Uterus (tissue), 4 donors: ENCODE measurements around the gene MYCBPAP. TPM values are rescaled to one million over a fixed set of nuclear protein-coding genes. Genes with fewer than 3 reads are reported as not detected.
A peak's percentile ranks its signal among the peaks of the same experiment; 100 is the strongest.

Source experiments
- DNase-seq, 2 donors: peaks; one replicate each; pipeline ENCODE4 v3.0.0-alpha.2; 2019 to 2020
- H3K27ac ChIP-seq, 2 donors: fragments of 200-600 bp; sonication (generic); 1 replicate in 1 of 2; 2 replicates in 1 of 2; pipeline ENCODE4 v1.5.1; 2016 to 2018
- H3K27me3 ChIP-seq, 2 donors: fragments of 200-600 bp; sonication (generic); one replicate each; pipeline ENCODE4 v1.5.1; 2018 to 2019; ENCODE audit warnings: control low read depth in 1 of 2
- H3K36me3 ChIP-seq, 2 donors: fragments of 200-600 bp; sonication (generic); one replicate each; pipeline ENCODE4 v1.5.1; 2019; ENCODE audit warnings: control low read depth in 1 of 2
- H3K4me1 ChIP-seq, 2 donors: fragments of 200-600 bp; sonication (generic); one replicate each; pipeline ENCODE4 v1.5.1; 2018 to 2019; ENCODE audit warnings: control low read depth in 1 of 2
- H3K4me3 ChIP-seq, 2 donors: fragments of 200-600 bp; sonication (generic); 1 replicate in 1 of 2; 2 replicates in 1 of 2; pipeline ENCODE4 v1.5.1; 2018 to 2019; ENCODE audit warnings: mild to moderate bottlenecking in 1 of 2
- H3K9me3 ChIP-seq, 2 donors: fragments of 200-600 bp; sonication (generic); one replicate each; pipeline ENCODE4 v1.5.1; 2019; ENCODE audit warnings: control low read depth in 1 of 2
- POLR2A ChIP-seq, 2 donors: fragments of 450-650 bp; IDR thresholded peaks; one replicate each; pipeline ENCODE4 v1.6.1; 2016; ENCODE audit warnings: antibody characterized with exemption in 2 of 2, mild to moderate bottlenecking in 1 of 2, moderate library complexity in 1 of 2
- intact Hi-C: fragments of 100-400 bp; cut with DNase I; formaldehyde crosslinking; loops from one replicate; pipeline ENCODE4 v1.15.1; 2023; ENCODE audit warnings: low total_unique reads
- total RNA-seq, 4 donors: library from RNA; depleted of rRNA in 3 of 4; stranded (reverse); fragments of >200 nt in 3 of 4; gene quantifications; one replicate each; pipeline versions ENCODE4 v1.1.0 to v1.2.4, GENCODE V29; 2014 to 2023
- TF ChIP-seq, protein P1 (sequence below), 4 experiments: fragments of 200-600 bp in 2 of 4; fragments of 450-650 bp in 2 of 4; sonication (generic) in 2 of 4; IDR thresholded peaks; one replicate each; pipeline ENCODE4 v1.5.1; 2016 to 2019; ENCODE audit warnings: antibody characterized with exemption in 4 of 4, mild to moderate bottlenecking in 2 of 4, moderate library complexity in 1 of 4
- donor health status: DM: yes; HTN: yes; CAD: no.

MYCBPAP gene
- total RNA-seq, 4 donors from 2014 or later: 2.7 to 11.5 (median 5.1) TPM

DNA sequence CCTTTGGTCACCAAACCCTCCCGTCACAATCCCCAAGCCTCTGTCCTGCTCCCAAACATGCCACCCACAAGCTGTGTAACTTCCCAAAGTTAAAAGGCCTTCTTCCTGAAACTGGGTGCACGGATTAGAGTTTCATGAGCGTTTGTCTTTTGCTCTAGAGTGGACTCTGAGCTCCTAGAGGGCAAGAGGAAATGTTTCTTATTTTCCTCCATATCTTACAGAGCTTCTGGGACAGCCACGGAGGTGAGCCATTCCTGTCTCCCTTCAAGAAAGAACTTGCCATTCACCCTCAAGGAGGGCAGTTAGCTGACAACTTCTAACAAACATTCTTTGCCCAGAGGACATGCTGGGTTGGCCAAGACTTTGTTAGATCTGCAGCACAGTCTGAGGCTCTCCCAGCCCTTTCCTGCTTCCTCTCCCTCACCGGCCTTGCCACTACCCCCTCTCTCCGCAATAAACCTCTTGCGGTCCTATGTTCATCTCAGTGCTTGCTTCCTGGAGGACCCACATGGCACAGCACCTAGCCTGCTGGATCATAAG lies 2.6 kb upstream of the MYCBPAP start:
- no peak for DNase-seq
- no peak for TF ChIP-seq POLR2A (IDR thresholded peaks at IDR 0.05)
- TF ChIP-seq, protein P1, sequence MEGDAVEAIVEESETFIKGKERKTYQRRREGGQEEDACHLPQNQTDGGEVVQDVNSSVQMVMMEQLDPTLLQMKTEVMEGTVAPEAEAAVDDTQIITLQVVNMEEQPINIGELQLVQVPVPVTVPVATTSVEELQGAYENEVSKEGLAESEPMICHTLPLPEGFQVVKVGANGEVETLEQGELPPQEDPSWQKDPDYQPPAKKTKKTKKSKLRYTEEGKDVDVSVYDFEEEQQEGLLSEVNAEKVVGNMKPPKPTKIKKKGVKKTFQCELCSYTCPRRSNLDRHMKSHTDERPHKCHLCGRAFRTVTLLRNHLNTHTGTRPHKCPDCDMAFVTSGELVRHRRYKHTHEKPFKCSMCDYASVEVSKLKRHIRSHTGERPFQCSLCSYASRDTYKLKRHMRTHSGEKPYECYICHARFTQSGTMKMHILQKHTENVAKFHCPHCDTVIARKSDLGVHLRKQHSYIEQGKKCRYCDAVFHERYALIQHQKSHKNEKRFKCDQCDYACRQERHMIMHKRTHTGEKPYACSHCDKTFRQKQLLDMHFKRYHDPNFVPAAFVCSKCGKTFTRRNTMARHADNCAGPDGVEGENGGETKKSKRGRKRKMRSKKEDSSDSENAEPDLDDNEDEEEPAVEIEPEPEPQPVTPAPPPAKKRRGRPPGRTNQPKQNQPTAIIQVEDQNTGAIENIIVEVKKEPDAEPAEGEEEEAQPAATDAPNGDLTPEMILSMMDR (IDR thresholded peaks at IDR 0.05): no peak
- no peaks in the 10 kb centered on the region for H3K27me3 ChIP-seq
- no peak overlapping the region for H3K4me3 ChIP-seq
- H3K4me1 ChIP-seq: no peaks in the 10 kb centered on the region
- H3K9me3 ChIP-seq: no peaks in the 10 kb centered on the region
- H3K27ac ChIP-seq: no peak overlapping the region
- H3K36me3 ChIP-seq: no peaks in the 10 kb centered on the region
- intact Hi-C loops: no loop called here

DNA sequence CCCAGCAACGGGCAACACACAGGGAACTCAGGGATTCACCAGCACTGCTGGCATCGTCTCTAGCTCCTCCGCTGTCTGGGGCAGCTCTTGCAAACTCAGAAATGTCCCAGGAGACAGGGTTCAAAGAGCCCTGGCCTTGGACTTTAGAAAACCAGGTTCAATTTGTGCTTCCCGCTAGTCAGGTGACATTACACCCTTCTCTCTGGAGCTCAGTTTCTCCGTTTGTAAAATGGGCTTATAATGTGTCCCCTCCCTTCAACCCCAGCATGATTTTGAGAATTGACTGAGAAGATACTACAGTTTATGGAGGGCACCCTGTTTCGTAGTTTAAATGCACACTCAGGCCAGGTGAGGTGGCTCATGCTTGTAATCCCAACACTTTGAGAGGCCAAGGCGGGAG lies 1.9 kb upstream of the MYCBPAP start:
- TF ChIP-seq, protein P1 (IDR thresholded peaks at IDR 0.05): no peak
- TF ChIP-seq POLR2A (IDR thresholded peaks at IDR 0.05): no peak
- DNase-seq: no peak
- H3K9me3 ChIP-seq: no peaks in the 10 kb centered on the region
- no peaks in the 10 kb centered on the region for H3K27me3 ChIP-seq
- H3K4me1 ChIP-seq: no peaks in the 10 kb centered on the region
- no peak overlapping the region for H3K4me3 ChIP-seq
- H3K27ac ChIP-seq: no peak overlapping the region
- H3K36me3 ChIP-seq: no peaks in the 10 kb centered on the region
- intact Hi-C loops: no loop called here

DNA sequence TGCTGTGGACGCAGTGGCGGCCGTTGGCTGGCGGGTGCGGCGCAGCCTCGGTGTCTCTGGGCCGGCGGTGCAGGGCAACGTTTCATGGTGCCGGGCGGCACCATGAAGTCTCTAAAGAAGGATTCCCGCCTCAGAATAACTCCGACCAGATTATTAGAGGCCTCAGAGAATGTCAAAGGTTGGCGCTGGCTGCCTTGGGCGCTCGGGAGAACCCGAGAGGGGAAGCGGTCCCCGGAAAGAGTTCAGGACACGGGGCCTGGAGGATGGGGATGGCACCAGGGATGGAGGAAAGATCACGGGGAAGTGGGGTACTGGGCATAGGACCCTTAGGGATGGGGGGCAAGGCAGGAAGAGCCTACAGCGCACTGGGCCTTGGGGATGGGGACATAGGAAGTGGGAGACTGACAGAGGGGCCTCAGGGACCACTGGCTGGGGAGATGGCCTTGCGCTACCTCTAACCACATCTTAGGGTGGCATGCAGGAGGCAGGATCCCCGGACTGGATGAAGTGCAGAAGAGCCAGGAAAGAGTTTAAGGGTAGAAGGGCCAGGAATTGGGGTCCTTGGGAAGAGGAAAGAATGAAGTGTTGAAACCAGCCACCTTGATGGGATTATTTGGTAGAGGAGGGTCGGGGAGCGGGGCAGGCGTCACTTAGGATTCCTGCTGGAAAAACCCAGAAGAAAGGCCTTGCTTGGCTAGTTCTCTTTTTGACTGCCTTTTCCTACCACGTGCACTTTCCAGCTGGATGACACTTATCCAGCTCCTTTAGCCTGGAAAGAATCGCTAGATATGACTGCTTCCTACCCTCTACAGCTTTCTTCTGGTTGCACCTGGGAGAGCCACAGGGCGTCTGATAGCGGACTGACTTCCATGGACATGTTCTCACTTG lies 578 bp downstream of the MYCBPAP start:
- DNase-seq: no peak
- Histone ChIP-seq H3K9me3 (no peaks in the 10 kb centered on the region), H3K27ac (peak overlapping the region; percentile 80 to 90), H3K4me1 (no peaks in the 10 kb centered on the region), H3K27me3 (no peaks in the 10 kb centered on the region), H3K4me3 (peak overlapping the region; percentile 44 to 52), H3K36me3 (no peaks in the 10 kb centered on the region)
- TF ChIP-seq POLR2A (IDR thresholded peaks at IDR 0.05): peak in 1 of 2 donors; percentile 0
- TF ChIP-seq, protein P1 (IDR thresholded peaks at IDR 0.05): peak in 1 of 4 experiments; percentile 1
- intact Hi-C loops: no loop called here

DNA sequence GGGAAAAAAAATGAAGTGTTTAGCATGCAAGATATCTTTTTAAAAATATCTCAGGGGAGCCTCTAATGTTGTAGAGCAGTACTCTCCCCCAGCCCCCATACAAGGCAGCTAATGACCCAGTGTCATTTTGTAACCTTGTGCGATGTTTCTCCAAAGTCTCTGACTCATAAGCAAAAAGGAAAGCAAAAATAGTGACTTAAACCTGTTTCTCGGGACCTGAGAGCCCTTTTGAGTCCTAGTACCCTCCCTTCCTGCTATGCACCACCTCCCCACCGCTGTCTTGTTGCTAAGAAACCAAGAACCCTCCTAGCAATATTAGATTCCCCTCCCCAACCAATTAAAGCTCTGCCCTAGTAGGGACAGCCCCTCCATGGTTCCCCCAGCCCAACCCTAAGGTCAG lies 2.8 kb downstream of the MYCBPAP start:
- no peak overlapping the region for H3K4me3 ChIP-seq
- no peaks in the 10 kb centered on the region for H3K9me3 ChIP-seq
- DNase-seq: no peak
- no peaks in the 10 kb centered on the region for H3K4me1 ChIP-seq
- H3K27me3 ChIP-seq: no peaks in the 10 kb centered on the region
- intact Hi-C loops: no loop called here
- H3K27ac ChIP-seq: peak overlapping the region in 1 of 2 donors; percentile 21
- TF ChIP-seq, protein P1 (IDR thresholded peaks at IDR 0.05): no peak
- TF ChIP-seq POLR2A (IDR thresholded peaks at IDR 0.05): no peak
- H3K36me3 ChIP-seq: no peaks in the 10 kb centered on the region

DNA sequence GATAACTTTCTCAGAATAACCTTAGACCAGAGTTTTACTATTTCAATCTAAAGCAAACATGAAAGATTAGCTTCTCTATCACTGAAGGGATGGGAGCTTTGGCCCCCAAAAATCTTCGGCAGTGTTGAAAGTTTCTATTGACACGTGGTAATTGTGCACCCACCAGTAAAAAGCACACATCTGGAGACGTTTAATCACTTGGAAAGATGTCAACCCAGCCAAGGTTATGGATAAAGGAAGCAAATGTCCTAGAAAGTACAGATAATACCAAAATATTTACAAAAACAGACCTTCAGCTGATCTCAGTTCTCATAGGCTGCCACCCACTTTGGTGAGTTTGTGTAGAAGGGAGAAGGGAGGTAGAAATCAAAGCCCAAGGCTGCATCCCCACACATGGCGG lies 5.3 kb downstream of the MYCBPAP start:
- no peaks in the 10 kb centered on the region for H3K9me3 ChIP-seq
- H3K27me3 ChIP-seq: no peaks in the 10 kb centered on the region
- intact Hi-C loops: no loop called here
- no peaks in the 10 kb centered on the region for H3K4me1 ChIP-seq
- no peak overlapping the region for H3K4me3 ChIP-seq
- H3K36me3 ChIP-seq: no peaks in the 10 kb centered on the region
- no peak overlapping the region for H3K27ac ChIP-seq
- DNase-seq: no peak
- TF ChIP-seq, protein P1 (IDR thresholded peaks at IDR 0.05): no peak
- no peak for TF ChIP-seq POLR2A (IDR thresholded peaks at IDR 0.05)
